Raji (cell line): ENCODE measurements around the gene MAPK1.

ENCODE experiments used
- POLR2A ChIP-seq: IDR thresholded peaks from 2 replicates; pipeline ENCODE4 v1.6.1; 2011; ENCODE audit warnings: low read depth, low read length, control low read depth; ENCODE audit not compliant: insufficient read depth

The MAPK1 gene

DNA sequence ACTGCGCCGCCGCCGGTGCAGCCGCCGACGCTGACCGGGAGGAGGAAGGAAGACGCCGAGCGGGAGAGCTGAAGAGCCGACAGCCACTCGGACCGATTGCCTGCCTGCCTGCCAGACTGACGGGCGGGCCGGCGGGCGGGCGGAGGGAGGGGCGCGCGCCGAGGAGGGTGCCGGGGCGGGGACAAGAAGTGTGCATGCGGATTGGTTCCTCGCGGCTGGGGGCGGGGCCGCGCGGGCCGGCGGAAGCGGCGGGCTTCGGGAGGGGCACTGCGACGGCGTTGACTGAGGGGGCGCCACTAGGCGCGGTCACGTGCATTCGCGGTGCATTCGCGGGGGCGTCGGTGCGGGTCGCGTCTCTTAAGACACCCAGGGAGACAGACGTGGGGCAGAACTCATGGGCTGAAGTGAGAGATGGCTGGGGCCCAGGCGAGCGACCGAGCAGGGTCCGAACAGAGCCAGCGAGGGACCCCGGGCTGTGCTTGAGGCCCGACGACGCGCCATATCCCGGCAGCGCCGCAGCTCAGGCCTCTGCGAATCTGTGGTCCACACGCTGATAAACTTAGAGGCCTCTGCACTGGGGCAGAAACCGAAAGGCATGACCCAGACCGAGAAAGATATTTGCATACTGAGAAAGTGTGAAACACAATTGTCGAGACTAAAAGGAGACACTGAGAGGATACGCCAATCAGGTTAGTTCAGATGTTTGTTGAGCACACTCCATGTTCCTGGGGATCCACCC, at the start of gene MAPK1:
Gene MAPK1, minus strand, starts transcription at position 118 of the 739 bp plus-strand sequence. CDS start 205 bp downstream, outside the sequence.
- peak; percentile 79 for TF ChIP-seq POLR2A

DNA sequence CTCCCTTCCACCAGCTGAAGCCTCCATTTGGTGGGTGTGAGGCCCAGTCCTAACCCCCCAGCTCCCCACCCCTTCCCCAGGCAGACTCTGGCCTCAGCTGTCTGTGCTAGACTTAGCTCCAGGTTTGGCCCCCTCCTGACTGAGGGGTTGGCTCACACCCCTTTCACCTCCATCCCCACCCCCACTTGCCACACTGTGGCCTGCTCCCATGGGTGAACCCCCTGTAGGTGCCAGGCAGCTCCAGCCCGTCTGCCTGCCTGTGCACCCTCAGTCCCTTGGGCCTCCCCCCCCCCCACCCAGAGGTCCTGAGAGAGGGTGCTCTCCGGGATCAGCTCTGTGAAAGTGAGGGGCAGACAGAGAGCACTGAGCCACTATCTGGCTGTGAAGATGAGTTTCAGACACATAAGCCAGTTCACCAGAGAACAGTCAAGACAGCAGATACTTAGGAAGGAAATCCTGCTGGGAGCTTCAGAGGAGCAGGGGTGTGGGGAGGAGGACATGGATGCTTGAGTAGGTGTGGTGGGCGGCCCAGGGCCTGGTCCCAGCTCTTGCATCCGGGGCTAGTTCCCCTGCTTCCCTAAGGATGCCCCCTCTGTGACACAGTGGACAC, 49.0 kb upstream of the MAPK1 start:
- no peak for TF ChIP-seq POLR2A

DNA sequence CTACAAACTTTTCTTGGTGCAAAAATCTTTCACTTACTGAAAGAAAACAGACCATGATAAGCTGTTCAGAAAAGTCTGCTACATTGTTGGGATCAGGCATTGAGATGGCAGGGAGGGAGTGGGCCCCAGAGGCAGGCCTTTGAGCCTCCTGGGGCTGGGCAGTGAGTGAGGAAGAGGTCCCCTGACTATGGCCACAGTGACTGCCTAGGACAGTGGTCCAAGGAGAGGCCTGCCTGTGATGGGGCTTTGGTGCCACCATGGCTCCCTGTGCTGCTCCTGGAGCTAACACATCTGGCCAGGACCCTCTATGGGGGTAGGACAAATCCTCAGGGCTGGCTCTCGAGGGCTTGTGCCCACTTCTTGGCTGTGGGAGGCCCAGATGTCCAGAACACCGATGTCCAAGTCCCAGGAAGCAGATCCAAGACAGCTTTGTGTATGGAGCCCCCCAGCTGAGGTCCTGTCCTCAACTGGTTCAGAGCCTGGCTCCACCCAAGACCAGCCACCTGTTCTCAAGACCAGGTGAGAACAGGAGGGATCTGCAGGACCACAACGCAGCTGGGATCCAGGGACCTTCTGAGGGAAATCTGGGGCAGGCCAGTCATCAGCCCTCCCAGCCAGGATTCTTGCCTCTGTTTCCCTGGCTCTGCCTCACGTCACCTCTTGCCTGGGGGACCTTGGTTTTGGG, 48.3 kb upstream of the MAPK1 start:
- TF ChIP-seq POLR2A: no peak

DNA sequence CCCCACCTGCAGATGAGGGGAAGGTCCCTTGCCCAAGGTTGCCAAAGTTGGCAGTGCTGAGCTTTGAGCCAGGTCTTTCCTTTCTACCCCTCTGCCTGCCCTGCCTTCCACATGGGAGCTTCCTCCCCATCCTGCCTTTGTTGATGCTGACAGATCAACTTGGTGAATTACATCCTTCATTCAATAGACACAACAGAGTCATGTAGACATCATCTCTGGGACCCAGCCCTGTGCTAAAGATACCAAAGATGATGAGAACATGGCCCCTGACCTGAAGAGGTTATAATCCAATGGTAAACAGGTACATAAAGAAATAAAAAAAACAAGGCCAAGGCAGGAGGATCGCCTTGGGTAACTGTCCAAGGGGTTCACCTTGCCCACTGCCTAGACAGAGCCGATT, 42.4 kb upstream of the MAPK1 start:
- TF ChIP-seq POLR2A: no peak

DNA sequence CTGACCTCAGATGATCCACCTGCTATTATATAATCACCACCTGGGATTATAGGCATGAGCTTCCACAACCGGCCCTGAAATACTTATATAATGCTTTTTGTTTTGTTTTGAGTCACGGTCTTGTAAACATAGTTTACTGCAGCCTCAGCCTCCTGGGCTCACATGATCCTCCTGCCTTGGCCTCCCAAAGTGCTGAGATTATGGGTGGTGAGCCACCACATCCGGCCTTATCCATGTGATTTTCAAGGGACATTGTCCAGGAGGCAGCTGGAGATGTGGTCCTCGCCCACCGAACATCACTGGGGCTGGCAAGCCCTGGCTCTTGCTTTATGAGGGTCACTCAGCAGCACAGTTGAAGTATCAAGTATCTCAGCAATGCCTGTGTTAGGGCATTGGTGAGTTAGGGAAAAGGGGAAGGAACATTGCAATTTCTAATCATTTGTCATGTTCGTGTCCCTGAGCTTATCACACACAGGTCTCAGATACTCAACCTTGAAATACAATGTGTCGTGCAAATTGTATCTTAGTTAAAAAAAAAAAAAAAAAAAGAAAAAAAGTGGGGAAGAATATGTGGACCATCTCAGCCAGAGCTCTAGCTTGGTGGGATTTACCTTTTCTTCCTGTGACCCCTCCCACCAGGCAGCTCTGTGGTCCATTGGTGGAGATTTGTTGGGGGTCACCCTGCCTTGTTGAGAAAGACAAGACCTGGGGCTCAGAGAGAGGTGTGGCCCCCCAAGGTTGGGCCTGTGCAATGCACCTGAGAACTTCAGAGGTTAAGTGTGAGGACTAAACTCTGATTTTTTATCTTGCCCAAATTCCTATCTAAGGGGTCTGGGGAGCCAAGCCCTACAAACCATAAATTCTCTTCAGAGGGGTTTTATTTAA, 40.4 kb upstream of the MAPK1 start:
- no peak for TF ChIP-seq POLR2A

DNA sequence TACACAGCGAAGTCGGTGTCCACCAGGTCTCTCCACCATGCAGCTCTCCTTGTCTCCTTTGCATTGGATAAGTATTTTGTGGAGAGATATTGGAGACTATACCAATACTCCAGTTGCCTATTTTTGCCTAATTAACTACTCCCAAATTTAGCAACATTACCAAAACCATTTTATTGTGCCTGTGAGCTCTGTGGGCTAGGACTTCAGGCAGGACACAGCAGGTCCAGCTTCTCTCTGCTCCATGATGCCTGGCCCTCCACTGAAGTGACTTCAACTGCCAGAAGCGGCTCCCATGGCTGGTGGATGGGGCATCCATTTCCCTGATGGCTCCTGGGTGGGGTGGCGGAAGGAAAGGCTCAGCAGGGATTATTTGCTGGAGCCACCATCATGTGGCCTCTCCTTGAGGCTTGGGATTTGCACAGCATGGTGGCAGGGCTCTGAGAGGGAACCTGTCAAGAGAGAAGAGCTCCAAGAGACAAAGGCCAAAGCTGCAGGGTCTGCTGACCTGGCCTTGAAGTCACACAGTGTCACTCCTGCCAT, 36.9 kb upstream of the MAPK1 start:
- TF ChIP-seq POLR2A: no peak

DNA sequence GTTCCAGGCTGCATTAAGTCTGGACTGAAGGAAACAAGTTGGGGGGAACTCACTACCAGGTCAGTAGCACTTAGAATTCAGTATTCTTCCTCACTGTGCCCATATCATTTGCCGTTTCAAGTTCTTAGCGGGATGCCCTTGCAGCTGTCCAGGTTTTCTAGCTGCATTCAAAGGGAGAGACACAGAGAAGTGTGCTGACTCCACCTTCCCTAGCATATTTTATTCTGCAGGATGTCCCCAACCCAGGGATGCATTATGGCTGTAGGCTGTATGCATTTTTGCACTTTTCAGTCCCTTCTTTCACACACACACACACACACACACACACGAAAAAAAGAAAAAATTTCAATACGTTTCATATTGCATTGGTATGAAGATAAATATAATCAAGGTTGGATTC, 35.8 kb upstream of the MAPK1 start:
- TF ChIP-seq POLR2A: no peak

DNA sequence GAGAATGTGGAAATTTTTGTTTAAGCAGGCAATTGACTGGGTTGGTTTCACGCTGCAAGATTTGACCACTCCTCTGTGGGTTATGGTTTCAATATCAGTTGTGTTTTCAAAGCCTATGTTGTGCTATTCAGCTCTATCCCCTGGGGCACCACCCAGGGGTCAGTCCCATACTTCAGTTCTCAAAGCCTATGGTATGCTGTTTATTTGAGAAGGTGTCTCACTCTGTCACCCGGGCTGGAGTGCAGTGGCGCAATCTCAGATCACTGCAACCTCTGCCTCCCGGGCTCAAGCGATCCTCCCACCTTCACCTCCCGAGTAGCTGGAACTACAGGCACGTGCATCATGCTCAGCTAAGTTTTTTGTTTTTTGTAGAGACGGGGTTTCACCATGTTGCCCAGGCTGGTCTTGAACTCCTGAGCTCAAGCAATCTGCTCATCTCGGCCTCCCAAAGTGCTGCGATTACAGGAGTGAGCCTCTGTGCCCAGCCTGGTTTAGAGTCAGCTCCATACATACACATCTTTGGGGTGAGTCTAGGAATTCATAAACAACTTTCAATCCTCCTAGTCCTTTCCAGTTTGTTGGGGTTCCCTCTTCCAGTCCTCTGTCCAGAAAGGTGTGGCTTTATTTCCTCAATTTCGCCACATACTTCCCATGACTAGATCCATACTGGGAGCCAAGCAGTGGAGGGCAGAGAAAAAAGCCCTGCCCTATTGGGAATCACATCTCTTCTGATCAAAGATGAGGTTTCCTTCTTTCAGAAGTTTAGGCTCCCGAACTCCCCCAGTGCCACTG, 35.0 kb upstream of the MAPK1 start:
- no peak for TF ChIP-seq POLR2A

DNA sequence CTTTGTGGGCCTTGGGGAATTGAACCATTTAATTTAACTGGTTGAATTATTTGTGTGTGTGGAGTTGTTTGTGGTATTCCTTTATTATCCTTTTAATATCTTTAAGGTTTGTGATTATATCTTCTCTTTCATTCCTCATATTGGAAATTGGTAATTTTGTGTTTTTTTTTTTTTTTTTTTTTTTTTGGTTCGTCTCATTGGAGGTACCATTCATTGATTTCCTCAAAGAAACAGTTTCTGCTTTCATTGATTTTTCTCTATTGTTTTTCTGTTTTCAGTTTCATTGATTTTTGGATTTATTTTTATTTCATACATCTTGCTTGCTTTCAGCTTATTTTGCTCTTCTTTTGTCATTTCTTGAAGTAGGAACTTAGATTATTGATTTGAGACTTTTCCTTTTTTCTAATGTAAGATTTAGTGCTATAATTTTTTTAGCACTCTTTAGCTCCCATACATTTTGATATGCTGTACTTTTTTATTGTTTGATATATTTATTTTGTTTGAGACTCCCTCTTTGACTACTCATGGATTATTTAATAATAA, 31.0 kb upstream of the MAPK1 start:
- no peak for TF ChIP-seq POLR2A

DNA sequence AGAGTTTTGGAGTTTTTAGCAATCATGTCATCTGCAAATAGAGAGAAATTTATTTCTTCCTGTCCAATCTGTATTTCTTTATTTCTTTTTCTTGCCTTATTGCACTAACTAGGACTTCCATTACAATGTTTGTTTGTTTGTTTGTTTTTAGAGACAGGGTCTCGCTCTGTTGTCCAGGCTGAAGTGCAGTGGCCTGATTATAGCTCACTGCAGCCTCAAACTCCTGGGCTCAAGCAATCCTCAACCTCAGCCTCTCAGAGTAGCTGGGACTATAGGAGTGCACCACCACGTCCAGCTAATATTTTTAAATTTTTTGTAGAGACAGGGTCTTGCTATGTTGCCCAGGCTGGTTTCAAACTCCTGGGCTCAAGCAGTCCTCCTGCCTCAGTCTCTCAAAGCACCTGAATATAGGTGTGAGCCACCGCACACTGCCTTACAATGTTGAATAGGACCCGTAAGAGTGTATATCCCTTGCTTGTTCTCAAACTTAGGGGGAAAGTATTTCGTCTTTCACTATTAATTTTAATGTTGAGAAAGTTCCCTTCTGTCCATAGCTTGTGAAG, 29.6 kb upstream of the MAPK1 start:
- TF ChIP-seq POLR2A: no peak

DNA sequence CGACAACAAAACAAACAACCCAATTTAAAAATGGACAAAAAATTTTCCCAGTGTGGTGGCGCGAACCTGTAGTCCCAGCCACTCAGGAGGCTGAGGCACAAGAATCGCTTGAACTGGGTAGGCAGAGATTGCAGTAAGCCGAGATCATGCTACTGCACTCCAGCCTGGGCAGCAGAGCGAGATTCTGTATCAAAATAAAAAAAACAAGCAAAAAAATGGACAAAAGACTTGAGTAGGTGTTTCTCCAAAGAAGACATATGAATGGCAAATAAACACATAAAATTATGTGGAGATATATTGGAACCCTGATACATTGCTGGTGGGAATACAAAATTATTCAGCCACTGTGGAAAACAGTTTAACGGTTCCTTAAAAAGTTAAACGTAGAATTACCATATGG, 27.4 kb upstream of the MAPK1 start:
- no peak for TF ChIP-seq POLR2A

DNA sequence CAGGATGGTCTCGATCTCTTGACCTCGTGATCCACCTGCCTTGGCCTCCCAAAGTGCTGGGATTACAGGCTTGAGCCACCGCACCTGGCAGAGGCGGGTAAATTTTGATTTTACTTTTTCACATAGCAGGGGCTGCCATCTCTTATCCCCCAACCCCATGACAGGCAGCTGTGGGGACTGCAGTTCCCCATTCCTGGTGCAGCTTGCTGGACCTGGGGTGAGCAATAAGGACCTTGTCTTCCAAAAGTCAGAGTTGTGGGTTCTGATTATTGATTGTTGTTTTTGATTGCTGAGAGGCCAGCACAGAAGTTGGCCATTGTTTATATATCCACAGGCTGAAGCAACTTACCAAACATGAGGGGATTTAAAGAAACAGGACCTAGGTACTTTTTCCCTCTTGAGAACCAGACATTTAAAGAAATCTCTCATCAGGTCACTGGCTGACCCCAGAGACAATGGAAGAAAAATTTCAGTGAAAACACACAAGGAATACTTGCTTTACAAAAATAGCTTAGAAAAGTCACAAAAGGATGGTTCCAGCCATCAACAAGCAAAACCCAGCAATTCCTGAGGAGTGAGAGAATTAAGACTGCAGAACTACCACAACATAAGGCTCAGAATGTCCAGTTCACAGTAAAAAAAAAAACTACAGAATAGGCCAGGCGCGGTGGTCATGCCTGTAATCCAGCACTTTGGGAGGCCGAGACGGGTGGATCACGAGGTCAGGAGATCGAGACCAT, 22.0 kb upstream of the MAPK1 start:
- TF ChIP-seq POLR2A: no peak

DNA sequence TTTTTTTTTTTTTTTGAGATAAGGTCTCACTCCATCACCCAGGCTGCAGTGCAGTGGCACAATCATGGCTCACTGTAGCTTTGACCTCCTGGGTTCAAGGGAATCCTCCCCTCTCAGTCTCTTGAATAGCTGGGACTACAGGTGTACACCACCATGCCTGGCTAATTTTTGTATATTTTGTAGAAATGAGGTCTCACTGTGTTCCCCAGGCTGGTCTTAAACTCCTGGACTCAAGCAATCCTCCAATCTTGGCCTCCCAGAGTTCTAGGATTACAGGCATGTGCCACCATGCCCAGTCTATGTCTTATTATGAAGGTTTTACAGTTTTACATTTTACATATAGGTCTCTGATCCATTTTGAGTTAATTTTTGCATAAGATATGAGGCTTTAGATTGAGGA, 20.4 kb upstream of the MAPK1 start:
- no peak for TF ChIP-seq POLR2A
